GM12865 (cell line): ENCODE measurements around the gene ST13.
"Not testable (repeated sequence)": the region's sequence is repeated elsewhere in the genome, so short reads cannot be mapped to it uniquely, and the experiment has no call there.

Experiments used
- DNase-seq: peaks from one replicate; pipeline ENCODE4 v3.0.0; 2010; ENCODE audit warnings: low read depth
- H3K4me3 ChIP-seq: 2 replicates; pipeline ENCODE4 v1.5.1; 2011; ENCODE audit warnings: mild to moderate bottlenecking, low read depth, low read length, control low read depth
- CTCF ChIP-seq: IDR thresholded peaks from 2 replicates; pipeline ENCODE4 v1.5.1; 2011; ENCODE audit warnings: low read length, control low read depth, low read depth, inconsistent platforms; ENCODE audit not compliant: insufficient read depth; ENCODE audit errors: missing control alignments

ST13 gene

GRCh38 chr22:40844951-40845350 is 11.5 kb downstream of the ST13 start:
- TF ChIP-seq CTCF, result no peak
- DNase-seq, result no peak
- no peak overlapping the region for H3K4me3 ChIP-seq

GRCh38 chr22:40838486-40838885 is 18.0 kb downstream of the ST13 start:
- TF ChIP-seq CTCF, result no peak
- H3K4me3 ChIP-seq, result no peak overlapping the region
- no peak for DNase-seq

GRCh38 chr22:40834619-40835018 is 21.8 kb downstream of the ST13 start:
- no peak for DNase-seq
- no peak overlapping the region for H3K4me3 ChIP-seq
- no peak for TF ChIP-seq CTCF

GRCh38 chr22:40829131-40829530 is 27.3 kb downstream of the ST13 start:
- no peak overlapping the region for H3K4me3 ChIP-seq
- no peak for TF ChIP-seq CTCF
- no peak for DNase-seq

- DNase-seq, result no peak
- TF ChIP-seq CTCF, result no peak
- no peak overlapping the region for H3K4me3 ChIP-seq
These were observed 29.3 kb downstream of the ST13 start for GRCh38 chr22:40826984-40827741.

- H3K4me3 ChIP-seq, DNase-seq: not testable (repeated sequence)
These were observed 30.1 kb downstream of the ST13 start for GRCh38 chr22:40826292-40826691.

- TF ChIP-seq CTCF, result no peak
- no peak for DNase-seq
- no peak overlapping the region for H3K4me3 ChIP-seq
These were observed 33.0 kb downstream of the ST13 start for GRCh38 chr22:40823426-40823825.
